DMS53 treated with DMSO at 0.1 percent for 48 hours (cell line): Measurements from ENCODE around the gene UVRAG.
"Not testable (repeated sequence)": the region's sequence is repeated elsewhere in the genome, so short reads cannot be mapped to it uniquely, and the experiment has no call there.

Experiments
- DNase-seq: peaks from one replicate; lab custom pipeline; 2025; ENCODE audit not compliant: unreplicated experiment; lab: John Stamatoyannopoulos, UW

UVRAG gene

DNA sequence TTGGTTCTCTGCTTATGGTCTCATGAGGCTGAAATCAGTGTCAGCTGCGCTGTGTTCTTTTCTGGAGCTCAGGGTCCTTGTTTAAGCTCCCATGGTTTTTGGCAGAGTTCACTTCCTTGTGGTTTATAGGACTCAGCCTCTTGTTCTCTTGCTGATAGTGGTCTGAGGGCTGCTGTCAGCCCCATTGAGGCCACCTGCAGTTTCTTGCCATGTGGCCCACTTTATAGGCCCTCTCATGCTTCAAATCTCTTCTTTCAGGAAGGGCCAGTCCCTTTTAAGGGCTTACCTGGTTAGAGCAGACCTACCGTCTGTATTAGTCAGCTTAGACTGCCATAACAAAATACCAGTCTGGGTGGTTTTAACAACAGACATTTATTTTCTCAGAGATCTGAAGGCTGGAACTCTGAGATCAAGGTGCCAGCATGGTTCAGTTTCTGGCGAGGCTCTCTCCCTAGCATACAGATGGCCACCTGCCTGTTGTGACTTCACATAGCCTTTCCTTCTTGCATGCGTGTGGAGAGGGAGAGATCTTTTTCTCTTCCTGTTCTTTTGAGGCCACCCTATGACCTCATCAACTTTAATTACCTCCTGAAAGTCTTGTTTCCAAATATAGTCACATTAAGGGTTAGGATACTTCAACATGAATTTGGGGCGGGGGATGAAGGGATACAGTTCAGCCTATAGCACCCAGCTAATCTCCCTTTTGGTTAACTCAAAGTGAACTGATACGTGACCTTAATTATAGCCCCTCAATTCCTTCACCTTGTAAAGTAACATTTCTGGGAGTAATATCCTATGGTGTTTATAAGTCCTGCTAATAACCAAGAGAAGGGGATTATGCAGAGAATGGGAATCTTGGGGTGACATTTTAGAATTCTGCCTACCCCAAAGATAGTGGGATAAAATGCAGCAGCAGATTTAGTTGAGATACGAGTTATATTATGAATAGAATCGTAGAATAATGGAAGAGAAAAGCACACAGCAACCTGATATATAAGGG, 131.8 kb downstream of the UVRAG start:
- no peak for DNase-seq

GRCh38 chr11:75949023-75949672, 134.1 kb downstream of the UVRAG start:
- no peak for DNase-seq

- no peak for DNase-seq
Measured at GRCh38 chr11:75950141-75950540, 135.1 kb downstream of the UVRAG start.

GRCh38 chr11:75954039-75954438, 139.0 kb downstream of the UVRAG start:
- DNase-seq = no peak

GRCh38 chr11:75955443-75955842, 140.4 kb downstream of the UVRAG start:
- no peak for DNase-seq

DNA sequence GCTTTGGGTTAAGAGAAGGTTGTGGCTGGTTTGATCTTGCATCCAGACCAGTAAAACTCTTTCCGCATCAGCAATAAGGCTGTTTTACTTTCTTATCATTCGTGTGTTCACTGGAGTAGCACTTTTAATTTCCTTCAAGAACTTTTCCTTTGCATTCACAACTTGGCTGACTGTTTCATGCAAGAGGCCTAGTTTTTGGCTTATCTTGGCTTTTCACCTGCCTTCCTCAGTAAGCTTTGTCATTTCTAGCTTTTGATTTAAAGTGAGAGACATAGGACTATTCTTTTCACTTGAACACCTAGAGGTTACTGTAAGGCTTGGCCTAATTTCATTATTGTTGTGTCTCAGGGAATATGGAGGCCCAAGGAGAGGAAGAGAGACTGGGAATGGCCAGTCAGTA, 144.5 kb downstream of the UVRAG start:
- DNase-seq = no peak

DNA sequence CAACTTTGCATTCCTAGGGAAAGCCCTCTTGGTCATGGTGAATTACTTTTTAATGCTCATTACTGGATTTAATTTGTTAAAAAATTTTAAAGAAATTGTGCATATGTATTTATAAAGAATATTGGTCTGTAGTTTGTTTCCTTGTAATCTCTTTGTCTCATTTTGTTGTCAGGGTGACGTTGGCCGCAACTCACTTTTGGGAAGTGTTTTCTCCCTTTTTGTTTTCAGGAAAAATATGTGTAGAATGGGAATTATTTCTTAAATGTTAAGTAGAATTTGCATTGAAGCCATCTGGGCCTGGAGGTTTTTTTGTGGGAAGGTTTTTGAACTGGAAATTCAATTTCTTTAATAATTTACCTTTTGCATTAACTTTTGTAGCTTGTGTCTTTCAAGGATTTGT, 149.1 kb downstream of the UVRAG start:
- DNase-seq = no peak

GRCh38 chr11:75966537-75967287, 151.7 kb downstream of the UVRAG start:
- DNase-seq = no peak

DNA sequence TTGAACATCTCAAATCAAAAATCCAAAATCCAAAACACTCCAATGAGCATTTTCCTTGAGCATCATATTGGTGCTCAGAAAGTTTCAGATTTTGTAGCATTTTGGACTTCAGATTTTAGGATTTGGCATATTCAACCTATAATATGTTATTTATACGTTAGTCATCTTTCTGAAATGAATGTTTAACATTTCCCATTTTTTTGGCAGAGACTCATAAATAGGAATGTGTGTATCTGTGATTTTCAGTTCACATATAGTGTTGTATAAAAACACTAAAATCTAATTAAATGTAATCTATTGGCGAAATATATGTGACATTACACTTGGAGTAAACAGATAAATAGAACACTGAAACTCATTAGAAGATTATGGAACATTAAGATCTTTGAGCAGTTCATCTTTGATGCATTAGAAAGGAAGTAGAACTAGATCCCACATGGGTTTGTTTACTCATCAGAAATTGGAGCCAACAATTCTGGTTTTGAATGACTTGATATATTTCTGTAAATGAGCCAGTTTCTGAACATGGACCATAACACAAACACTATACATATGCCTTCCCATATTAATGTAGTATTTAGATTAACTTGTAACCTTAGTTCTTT, 153.1 kb downstream of the UVRAG start:
- DNase-seq = no peak

DNA sequence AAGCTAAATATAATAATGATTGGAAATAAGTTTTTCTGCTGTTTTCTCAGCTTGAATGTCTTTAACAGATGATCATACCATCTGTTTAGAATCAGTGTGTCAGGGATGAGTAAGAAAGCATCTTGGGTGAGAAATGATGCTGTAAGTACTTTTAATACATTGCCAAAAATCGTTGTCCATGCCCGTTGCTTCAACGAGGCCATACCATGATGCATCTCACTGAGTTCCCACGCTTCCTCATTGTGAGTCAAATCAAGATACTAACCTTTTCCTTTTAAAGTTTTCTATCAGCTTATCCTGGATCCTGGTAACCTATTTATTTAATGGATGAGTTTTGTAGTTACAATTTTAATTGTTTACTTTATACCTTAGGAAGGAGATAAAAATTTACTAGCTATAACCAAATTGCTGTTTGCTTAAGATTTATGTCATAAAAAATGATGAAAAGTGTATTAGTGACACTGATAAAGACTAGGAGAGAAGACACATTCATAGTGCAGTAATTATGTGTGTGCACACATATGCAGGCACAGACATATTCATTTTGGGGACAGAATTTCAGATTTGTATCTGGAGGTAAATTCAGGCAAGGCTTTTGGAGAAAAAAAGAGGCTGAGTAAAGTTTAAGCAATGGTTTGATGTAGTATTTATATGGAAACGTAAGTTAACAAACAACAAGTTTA, 154.8 kb downstream of the UVRAG start:
- DNase-seq = no peak

- DNase-seq = not testable (repeated sequence)
Measured at GRCh38 chr11:75973710-75974109, 158.7 kb downstream of the UVRAG start.

GRCh38 chr11:75979075-75979474, 164.1 kb downstream of the UVRAG start:
- DNase-seq = not testable (repeated sequence)

GRCh38 chr11:75979479-75980027, 164.5 kb downstream of the UVRAG start:
- not testable (repeated sequence) for DNase-seq

DNA sequence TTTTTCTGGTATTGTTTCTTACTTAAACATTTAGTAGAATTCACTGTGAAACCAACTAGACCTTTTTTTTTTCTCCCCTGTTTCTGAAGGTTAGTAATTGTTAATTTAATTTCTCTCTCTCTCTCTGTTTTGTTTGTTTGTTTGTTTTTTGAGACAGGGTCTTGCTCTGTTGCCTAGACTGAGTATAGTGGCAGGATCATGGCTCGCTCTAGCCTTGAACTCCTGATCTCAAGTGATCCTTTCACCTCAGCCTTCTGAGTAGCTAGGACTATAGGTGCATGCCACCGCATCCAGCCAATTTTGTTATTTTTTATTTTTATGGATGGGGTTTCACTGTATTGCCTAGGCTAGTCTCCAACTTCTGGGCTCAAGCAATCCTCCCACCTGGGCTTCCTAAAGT, 165.0 kb downstream of the UVRAG start:
- DNase-seq = no peak

GRCh38 chr11:75981546-75981945, 166.5 kb downstream of the UVRAG start:
- no peak for DNase-seq

DNA sequence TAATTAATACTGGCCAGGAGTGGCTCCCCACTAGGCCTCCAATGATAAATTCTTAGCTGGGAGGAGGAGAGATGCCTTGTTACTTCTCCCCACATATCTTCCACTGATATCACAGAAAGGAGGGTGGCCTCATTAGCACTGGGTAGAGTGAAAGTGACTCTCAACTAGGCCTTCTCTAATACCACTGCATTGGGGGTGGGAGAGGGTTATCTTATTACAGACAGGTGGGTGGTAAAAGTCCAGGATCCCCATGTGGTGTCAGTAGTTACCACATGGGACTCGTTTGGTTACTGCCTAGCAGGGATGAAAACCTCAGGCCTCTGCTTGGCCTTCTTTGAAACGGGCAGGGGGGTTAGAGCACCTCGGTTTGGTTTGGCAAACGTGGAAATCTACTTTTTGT, 167.3 kb downstream of the UVRAG start:
- no peak for DNase-seq

DNA sequence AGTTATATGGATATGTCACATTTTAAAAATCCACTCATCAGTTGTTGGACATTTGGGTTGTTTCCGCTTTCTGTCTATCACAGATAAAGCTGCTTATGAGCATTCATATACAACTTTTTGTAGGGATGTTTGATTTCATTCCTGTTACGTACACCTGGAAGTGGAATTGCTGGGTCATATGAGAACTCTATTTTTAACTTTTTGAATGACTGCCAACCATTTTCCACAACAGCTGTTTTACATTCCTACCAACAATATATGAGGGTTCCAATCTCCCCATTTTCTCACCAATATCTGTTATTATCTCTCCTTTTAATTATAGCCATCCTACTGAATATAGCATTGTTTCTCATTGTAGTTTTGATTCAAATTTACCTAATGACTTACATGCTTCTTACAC, 172.0 kb downstream of the UVRAG start:
- DNase-seq = no peak

DNA sequence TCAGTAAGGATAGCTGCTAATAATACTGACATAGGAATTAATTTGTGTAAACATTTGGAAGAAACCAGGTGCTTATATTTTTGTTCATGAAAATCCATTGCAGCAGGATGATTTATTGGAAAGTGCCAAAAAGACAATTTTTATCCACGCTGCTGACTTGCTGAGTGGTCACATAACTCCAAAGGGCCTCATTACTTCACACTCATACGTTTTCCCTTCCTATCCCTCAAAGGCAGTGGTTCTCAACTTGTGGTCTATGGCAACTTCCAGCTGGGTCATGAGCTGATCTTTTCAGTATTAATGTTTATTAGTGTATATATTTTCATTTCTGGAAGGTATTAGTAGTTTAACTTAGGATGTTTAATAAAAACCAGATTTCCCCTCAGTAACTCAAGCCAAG, 178.1 kb downstream of the UVRAG start:
- DNase-seq = no peak

DNA sequence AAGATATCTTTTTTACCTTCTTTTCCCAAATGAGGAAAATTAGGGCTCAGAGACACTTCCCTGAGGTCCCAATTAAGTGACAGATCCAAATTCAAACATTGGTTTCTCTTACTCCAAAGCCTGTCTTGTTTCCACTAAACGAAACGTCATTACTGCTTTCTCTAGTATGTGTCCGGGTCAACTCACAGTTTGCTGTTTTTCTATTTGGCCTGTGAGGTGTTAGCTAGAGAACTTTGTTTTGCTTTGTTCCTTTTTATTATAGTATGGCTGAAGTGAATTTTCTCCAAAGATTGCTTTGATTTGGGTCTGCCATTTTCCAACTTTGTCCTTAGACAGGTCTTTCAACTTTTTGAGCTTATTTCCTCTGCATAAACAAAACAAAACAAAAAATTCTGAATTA, 179.6 kb downstream of the UVRAG start:
- DNase-seq = no peak
